ENCODE measurements around the gene UBAP2. TPM values are rescaled to one million over a fixed set of nuclear protein-coding genes. Genes with fewer than 3 reads are reported as not detected.

The UBAP2 gene
- total RNA-seq, 2 donors from 2014 or later, result 23.3 to 26.4 TPM

GRCh38 chr9:33931326-33931725 lies 117.4 kb downstream of the UBAP2 start:
- intact Hi-C loops (cut with DNase I), result no loop called here

DNA sequence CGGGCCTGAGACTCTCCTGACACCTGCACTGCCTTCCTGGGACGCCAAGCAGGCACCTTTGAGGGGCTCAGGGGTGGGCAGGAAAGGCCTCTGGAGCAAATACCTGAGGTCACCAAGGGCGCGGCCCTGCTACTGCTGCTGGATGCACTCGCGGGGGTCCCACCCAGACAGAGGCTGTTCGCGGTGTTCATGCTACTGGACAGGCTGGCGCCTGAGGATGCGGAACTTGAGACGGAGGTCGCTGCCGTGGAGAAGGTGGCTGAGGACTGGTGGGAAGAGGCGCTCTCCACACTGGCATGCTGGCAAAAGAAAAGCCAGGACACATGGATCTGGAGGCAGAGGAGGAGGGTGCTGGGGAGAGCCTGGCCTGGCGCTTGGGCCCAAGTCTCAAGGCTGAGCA lies 121.0 kb downstream of the UBAP2 start:
- DNase-seq (ENCODE audit: low spot score), result peak; percentile 75
- intact Hi-C loops (cut with DNase I), result loop anchor here in 1 of 2 donors (10.0 kb wide), 1 partner anchor 147 kb away; no protein-coding TSS in a partner anchor

More at GRCh38 chr9:33931326-33931725, 117.4 kb downstream of the UBAP2 start:
- DNase-seq (ENCODE audit: low spot score), result peak; percentile 52

- intact Hi-C loops (cut with DNase I), result loop anchor here in 1 of 2 donors (10.0 kb wide), 1 partner anchor 148 kb away; no protein-coding TSS in a partner anchor
- DNase-seq (ENCODE audit: low spot score), result peak; percentile 28
These were observed 121.8 kb downstream of the UBAP2 start for GRCh38 chr9:33926746-33927485.

DNA sequence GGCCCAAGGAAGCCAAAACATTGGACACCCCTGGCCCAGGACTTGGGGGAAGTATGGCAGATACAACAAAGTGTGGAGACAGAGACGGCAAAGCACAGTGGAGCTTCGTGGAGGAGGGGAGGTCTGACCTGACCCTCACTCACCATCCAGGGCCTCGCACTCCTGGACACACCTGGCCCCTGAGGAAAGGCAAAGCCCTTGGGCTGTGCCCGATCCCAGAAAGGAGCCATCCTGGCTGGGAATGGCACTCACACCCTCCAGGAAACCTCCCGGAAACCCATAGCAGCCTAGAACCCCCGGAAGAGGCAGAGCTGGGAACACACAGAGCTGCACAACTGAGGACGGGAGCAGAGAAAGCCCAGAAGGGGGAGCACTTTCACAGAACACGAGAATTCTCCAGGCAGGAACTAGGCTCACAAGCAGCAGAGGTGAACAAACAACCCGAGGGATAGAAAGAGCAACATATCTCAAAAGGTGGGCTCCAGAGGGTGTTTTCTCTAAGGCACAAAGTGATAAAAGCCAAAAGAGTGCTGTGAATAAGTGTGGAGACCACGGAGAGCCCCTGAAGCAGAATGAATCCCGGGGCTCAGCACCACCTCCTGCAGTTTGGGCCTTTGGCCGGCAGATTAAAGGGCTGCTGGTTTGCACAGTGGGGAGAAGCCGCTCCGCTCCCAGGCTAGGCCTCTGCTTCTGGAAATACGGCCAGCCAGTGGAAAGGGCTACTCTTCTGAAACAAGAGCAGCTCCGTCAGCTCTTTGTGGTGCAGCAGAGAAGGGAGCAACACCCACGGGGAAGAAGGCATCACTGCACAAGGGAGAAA lies 123.5 kb downstream of the UBAP2 start:
- DNase-seq (ENCODE audit: low spot score), result peak; percentile 75
- intact Hi-C loops (cut with DNase I), result loop anchor here in 1 of 2 donors (10.0 kb wide), 1 partner anchor 150 kb away; no protein-coding TSS in a partner anchor

GRCh38 chr9:33923998-33924701 lies 124.5 kb downstream of the UBAP2 start:
- peak; percentile 82 for DNase-seq (ENCODE audit: low spot score)
- intact Hi-C loops (cut with DNase I), result loop anchor here in 1 of 2 donors (10.0 kb wide), 1 partner anchor 151 kb away; no protein-coding TSS in a partner anchor

DNA sequence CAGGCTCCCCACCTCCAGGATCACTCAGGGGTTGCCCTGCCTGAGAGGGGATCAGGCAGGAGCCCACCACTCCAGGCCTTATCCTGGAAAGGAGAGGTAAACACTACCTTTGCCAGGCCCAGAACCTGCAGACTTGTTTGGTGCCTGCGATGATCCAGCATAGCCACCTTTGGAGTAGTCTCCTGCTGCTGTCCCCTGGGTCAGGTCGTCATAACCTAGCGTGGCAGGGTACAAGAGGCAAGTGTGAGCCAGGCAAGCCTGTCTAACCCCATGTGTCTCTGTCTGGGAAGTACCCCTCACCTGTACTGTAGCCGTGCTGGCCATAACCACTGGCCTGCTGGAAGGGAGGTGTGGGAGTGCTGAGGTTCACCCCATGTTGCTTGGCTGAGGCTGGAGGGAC lies 125.6 kb downstream of the UBAP2 start:
- intact Hi-C loops (cut with DNase I), result loop anchor here in 1 of 2 donors (10.0 kb wide), 1 partner anchor 152 kb away; no protein-coding TSS in a partner anchor
- no peak for DNase-seq (ENCODE audit: low spot score)

DNA sequence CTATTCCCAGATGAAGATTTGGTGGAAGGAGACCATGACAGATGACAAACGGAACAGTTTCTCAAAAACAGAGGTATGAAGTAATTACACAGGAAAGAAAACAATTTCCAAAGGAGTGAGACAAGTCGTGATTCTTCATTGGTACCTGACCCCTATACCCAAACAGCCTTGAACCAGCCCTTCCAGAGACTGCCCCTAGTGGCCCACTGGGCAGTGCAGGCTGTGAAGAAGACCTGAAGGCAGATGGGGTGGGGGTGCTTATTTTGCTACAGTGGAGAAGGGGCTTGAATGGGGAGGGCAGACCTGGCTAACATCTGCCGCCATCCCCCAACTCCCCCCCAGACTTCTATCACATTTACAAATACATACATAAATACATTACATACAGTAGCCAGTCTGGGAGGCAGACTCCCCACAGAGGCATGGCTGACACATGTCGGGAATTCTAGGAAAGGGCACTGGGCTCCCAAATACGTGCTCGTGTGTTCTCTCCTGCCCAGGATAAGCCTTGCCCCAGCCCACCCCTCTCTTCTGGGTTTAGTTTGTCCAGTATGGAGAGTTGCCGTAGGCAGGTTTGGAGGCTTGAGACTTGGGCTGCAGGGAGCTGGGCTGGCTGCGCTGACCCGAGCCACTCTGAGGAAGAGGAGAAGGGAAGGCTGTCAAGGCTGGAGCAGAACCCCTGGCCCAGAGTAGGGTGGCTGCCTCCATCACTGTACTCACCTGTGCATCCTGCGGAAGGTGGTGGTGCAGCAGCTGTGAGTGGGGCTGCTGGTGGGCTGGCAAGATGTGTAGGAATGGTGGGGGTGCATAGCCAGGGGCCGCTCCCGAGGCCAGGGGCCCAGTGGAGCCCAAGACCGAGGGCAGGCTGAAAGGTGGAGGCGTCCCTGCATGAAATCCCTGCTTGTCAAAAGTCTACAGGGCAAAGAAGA lies 126.5 kb downstream of the UBAP2 start:
- intact Hi-C loops (cut with DNase I), result loop anchor here in 1 of 2 donors (10.0 kb wide), 1 partner anchor 153 kb away; no protein-coding TSS in a partner anchor
- no peak for DNase-seq (ENCODE audit: low spot score)

DNA sequence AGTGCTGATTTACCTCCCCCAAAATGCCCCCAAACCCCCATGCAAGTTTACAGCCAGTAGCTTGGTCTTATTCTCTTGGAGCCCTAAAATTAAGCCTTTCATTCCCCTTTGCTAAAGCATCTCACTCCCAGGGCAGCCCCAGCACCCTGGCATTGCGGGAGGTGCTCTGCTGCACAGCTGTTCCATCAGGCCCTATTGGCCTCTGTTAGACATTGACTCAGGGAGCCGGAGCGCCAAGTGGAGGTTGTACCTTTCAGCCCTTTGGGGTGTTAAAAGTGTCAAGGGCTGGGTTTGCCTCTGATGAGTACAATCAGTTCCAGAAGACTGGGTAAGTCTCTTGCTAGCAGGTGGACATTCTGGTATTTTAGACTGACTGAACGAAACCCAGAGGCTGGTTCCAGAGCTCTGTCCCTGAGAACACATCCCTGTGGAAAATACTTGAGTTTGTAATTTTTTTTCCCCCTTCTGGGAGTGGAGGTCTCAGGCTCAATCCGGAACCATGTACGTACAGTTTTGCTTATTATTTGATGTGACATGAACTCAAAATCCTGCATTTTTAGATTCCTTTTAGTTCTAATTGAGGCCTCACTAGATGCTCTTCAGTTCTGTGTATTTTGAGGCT lies 129.3 kb downstream of the UBAP2 start:
- no peak for DNase-seq (ENCODE audit: low spot score)
- intact Hi-C loops (cut with DNase I), result no loop called here

- intact Hi-C loops (cut with DNase I), result no loop called here
- DNase-seq (ENCODE audit: low spot score), result no peak
These were observed 131.7 kb downstream of the UBAP2 start for GRCh38 chr9:33917036-33917435.

DNA sequence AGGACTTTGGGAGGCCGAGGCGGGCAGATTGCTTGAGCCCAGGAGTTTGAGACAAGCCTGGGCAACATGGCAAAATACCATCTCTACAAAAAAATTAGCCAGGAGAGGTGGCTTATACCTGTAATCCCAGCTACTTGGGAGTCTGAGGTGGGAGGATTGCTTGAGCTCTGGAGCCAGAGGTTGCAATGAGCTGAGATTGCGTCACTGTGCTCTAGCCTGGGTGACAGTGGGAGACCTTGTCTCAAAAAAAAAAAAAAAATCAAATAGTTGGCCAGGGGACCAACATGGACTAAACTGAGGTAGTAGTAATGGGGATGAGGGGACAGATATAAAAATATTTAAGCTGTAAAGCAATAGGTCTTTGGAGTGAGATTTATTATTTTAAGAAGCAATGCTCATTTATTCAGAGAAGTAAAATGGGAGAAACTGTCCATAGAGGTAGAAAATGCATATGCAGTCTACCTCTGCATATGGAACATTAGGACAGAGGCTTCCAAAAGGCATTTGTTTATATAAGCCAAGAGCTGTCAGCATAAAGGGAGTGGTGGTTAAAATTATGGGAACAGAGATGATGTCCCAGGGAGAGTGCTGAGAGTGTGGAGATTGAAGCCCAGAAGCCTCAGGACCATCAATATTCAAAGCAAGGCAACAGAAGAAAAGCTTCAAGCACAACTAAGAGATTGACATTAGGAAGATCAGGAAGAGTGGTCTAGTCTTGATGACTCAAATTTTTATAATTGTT lies 133.6 kb downstream of the UBAP2 start:
- intact Hi-C loops (cut with DNase I), result no loop called here
- no peak for DNase-seq (ENCODE audit: low spot score)

- no peak for DNase-seq (ENCODE audit: low spot score)
- intact Hi-C loops (cut with DNase I), result no loop called here
These were observed 135.1 kb downstream of the UBAP2 start for GRCh38 chr9:33913541-33913940.

DNA sequence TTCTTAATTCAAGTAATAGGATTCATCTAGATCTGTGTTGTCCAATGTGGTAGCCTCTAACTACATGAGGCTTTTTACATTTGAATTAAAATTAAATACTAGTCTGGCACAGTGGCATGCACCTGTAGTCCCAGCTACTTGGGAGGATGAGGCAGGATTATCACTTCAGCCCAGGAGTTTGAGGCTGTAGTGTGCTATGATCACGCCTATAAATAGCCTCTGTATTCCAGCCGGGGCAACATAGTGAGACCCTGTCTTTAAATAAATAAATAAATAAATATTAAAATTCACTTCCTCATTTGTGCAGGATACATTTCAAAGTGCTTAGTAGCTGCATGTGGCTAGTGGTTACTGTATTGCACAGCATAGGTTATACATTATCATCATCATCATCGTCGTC lies 139.9 kb downstream of the UBAP2 start:
- no peak for DNase-seq (ENCODE audit: low spot score)
- intact Hi-C loops (cut with DNase I), result no loop called here

- DNase-seq (ENCODE audit: low spot score), result no peak
- intact Hi-C loops (cut with DNase I), result no loop called here
These were observed 140.6 kb downstream of the UBAP2 start for GRCh38 chr9:33908114-33908513.

DNA sequence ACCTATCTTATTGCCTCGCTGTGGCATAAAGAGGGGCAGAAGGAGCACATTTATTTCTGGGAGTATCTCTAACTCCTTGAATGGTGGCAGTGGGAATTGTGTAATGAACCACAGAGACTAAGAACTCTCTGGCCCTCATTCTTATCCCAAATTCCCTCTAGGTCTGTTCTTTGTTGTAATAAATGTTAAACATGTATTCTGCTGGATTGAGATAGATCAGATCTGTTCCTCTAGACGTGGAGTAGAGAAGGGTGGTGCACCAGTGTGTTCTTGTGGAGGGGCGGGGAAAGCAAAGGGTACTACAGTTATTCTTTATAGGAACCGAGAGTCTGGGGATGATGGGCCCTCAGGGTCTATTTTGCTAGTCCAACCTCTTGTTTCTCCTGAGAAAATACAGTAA lies 141.3 kb downstream of the UBAP2 start:
- DNase-seq (ENCODE audit: low spot score), result no peak
- intact Hi-C loops (cut with DNase I), result no loop called here

DNA sequence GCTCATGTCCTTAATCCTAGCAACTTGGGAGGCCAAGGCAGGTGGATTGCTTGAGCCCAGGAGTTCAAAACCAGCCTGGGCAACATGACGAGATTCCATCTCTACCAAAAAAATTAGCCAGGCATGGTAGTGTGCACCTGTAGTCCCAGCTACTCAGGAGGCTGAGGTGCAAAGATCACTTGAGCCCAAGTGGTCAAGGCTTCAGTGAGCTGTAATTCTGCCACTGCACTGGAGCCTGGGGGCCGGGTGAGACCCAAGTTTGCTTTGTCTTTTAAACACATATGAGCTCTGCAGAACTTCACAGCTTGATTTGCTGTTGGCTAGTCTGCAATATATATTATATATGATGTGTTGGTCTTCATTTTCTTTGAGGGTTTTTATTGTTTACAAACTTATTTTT lies 141.9 kb downstream of the UBAP2 start:
- intact Hi-C loops (cut with DNase I), result no loop called here
- no peak for DNase-seq (ENCODE audit: low spot score)

- intact Hi-C loops (cut with DNase I), result no loop called here
- no peak for DNase-seq (ENCODE audit: low spot score)
These were observed 143.6 kb downstream of the UBAP2 start for GRCh38 chr9:33905137-33905536.

DNA sequence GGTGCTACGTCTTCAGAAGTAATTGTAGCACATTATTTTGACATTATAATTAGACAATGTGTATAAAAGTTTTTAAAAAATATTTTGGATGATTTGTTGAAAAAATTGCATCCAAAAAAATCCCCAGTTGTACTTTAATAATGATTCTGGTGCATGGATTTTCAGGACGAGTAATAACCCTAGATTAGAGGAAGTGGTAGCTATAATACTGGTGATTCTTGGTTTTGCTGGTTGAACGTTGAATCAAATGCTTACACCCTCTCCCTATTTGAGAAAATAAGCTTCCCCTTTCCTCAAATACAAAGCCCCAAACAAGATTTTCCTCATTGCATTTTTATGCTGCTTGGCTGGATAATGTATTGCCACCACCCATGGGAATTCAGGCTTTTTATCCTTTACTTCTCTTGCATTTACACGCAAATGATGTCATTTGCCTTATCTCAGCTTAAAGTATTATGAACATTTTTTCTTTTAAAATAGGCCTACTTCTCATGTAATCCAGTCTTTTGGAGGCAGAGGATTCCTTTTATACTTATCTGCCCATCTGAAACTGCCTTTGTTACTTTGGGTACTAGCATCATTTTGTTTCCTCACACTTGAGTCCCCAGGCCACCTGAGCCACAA lies 145.4 kb downstream of the UBAP2 start:
- no peak for DNase-seq (ENCODE audit: low spot score)
- intact Hi-C loops (cut with DNase I), result no loop called here
